Parathyroid adenoma (tissue), 2 donors: ENCODE measurements around the gene ZNF107.
A peak's percentile ranks its signal among the peaks of the same experiment; 100 is the strongest.

Experiments used
- H2AFZ ChIP-seq: fragments of 300-600 bp; sonication (generic); one replicate; pipeline ENCODE4 v1.7.0; 2017; ENCODE audit warnings: antibody characterized with exemption, mild to moderate bottlenecking
- H3K27ac ChIP-seq: fragments of 300-600 bp; sonication (generic); one replicate; pipeline ENCODE4 v1.7.0; 2017
- H3K27me3 ChIP-seq: fragments of 300-600 bp; sonication (generic); one replicate; pipeline ENCODE4 v1.7.0; 2017; ENCODE audit warnings: low read length; ENCODE audit not compliant: control insufficient read depth, insufficient read depth
- H3K36me3 ChIP-seq: fragments of 300-600 bp; sonication (generic); one replicate; pipeline ENCODE4 v1.7.0; 2017; ENCODE audit warnings: low read length; ENCODE audit not compliant: control insufficient read depth, insufficient read depth
- H3K4me1 ChIP-seq: fragments of 300-600 bp; sonication (generic); one replicate; pipeline ENCODE4 v1.7.0; 2017; ENCODE audit warnings: control low read depth
- H3K4me2 ChIP-seq: fragments of 300-600 bp; sonication (generic); one replicate; pipeline ENCODE4 v1.7.0; 2017; ENCODE audit warnings: low read length
- H3K4me3 ChIP-seq: fragments of 300-600 bp; sonication (generic); one replicate; pipeline ENCODE4 v1.7.0; 2017; ENCODE audit warnings: low read depth, low read length
- H3K79me2 ChIP-seq: fragments of 300-600 bp; sonication (generic); one replicate; pipeline ENCODE4 v1.7.0; 2017; ENCODE audit warnings: control low read depth
- H3K9ac ChIP-seq: fragments of 300-600 bp; sonication (generic); one replicate; pipeline ENCODE4 v1.7.0; 2017; ENCODE audit warnings: mild to moderate bottlenecking
- H3K9me3 ChIP-seq: fragments of 300-600 bp; sonication (generic); one replicate; pipeline ENCODE4 v1.7.0; 2017; ENCODE audit warnings: low read length; ENCODE audit not compliant: control insufficient read depth
- TF ChIP-seq, protein P1 (sequence below): fragments of 300-600 bp; sonication (generic); IDR thresholded peaks from one replicate; pipeline ENCODE4 v1.7.0; 2017; ENCODE audit warnings: antibody characterized with exemption, mild to moderate bottlenecking
- donor health status: primary hyperparathyroidism.

Gene ZNF107

GRCh38 chr7:64625114-64626082 lies 40.5 kb upstream of the ZNF107 start:
- TF ChIP-seq, protein P1, sequence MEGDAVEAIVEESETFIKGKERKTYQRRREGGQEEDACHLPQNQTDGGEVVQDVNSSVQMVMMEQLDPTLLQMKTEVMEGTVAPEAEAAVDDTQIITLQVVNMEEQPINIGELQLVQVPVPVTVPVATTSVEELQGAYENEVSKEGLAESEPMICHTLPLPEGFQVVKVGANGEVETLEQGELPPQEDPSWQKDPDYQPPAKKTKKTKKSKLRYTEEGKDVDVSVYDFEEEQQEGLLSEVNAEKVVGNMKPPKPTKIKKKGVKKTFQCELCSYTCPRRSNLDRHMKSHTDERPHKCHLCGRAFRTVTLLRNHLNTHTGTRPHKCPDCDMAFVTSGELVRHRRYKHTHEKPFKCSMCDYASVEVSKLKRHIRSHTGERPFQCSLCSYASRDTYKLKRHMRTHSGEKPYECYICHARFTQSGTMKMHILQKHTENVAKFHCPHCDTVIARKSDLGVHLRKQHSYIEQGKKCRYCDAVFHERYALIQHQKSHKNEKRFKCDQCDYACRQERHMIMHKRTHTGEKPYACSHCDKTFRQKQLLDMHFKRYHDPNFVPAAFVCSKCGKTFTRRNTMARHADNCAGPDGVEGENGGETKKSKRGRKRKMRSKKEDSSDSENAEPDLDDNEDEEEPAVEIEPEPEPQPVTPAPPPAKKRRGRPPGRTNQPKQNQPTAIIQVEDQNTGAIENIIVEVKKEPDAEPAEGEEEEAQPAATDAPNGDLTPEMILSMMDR, result peak; percentile 34
- no peak overlapping the region for H3K9ac ChIP-seq
- H3K4me1 ChIP-seq, result no peaks in the 10 kb centered on the region
- H3K27me3 ChIP-seq, result no peaks in the 10 kb centered on the region
- no peaks in the 10 kb centered on the region for H3K36me3 ChIP-seq
- no peak overlapping the region for H3K4me3 ChIP-seq
- H3K79me2 ChIP-seq, result no peaks in the 10 kb centered on the region
- H2AFZ ChIP-seq, result no peak overlapping the region
- no peaks in the 10 kb centered on the region for H3K9me3 ChIP-seq
- no peak overlapping the region for H3K4me2 ChIP-seq
- H3K27ac ChIP-seq, result no peak overlapping the region

DNA sequence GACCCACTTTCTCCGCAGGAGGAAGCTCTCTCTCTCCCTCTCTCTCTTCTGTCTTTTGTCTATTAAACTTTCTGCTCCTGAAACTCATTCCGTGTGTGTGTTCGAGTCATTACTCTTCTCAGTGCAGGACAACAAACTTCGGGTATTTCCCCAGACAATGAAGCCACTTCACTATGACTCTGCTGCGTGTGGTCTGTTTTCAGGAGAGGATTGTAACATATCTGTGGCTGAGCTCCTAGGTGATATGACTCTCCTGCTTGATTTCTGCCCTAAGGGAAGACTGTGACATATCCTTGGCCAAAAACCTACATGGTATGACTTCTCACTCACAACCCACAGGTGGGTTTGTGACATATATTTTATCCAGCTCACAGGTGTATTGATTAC lies 39.9 kb upstream of the ZNF107 start:
- H3K9ac ChIP-seq, result no peak overlapping the region
- H3K4me2 ChIP-seq, result no peak overlapping the region
- H3K36me3 ChIP-seq, result no peaks in the 10 kb centered on the region
- no peaks in the 10 kb centered on the region for H3K9me3 ChIP-seq
- H3K4me3 ChIP-seq, result no peak overlapping the region
- H3K27ac ChIP-seq, result no peak overlapping the region
- no peaks in the 10 kb centered on the region for H3K79me2 ChIP-seq
- no peaks in the 10 kb centered on the region for H3K27me3 ChIP-seq
- no peaks in the 10 kb centered on the region for H3K4me1 ChIP-seq
- TF ChIP-seq, protein P1, result no peak
- no peak overlapping the region for H2AFZ ChIP-seq

DNA sequence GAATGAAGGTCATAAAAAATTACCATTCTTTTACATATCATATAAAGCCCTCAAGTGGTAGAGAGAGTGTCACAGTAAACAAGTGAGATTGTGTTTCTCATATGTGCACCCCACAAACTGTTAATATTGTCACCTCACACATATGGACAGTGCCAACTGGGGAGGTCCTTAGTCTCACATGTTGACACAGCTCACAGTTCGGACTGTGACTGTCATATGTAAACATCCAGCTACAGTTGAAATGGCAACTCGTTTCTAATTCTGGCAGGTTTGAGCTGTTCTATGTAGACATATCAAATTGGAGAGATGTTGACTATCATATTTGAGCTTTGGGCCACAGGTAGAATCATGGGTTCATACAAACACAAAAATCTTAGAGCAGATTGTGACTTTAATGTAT lies 39.4 kb upstream of the ZNF107 start:
- H2AFZ ChIP-seq, result no peak overlapping the region
- no peak overlapping the region for H3K4me2 ChIP-seq
- H3K79me2 ChIP-seq, result no peaks in the 10 kb centered on the region
- TF ChIP-seq, protein P1, result no peak
- H3K27ac ChIP-seq, result no peak overlapping the region
- no peak overlapping the region for H3K9ac ChIP-seq
- no peaks in the 10 kb centered on the region for H3K27me3 ChIP-seq
- H3K4me3 ChIP-seq, result no peak overlapping the region
- no peaks in the 10 kb centered on the region for H3K36me3 ChIP-seq
- no peaks in the 10 kb centered on the region for H3K4me1 ChIP-seq
- H3K9me3 ChIP-seq, result no peaks in the 10 kb centered on the region

DNA sequence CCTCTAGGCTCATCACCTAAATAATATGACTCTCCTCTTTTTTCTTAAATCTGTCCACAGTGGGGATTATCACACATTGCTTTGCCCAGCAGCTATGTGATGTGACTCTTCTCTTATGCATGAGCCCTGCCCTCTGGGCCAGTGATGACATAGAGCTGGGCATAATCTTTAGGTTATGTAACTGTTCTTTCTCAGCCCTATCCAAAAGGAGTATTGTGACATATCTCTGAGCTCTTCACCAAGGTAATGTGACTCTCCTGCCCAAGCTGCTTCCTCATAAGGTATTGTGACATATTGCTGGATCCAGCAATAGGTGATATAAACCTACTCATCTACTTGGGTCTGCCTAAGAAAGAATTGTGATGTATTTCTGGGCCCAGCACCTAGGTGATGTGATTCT lies 37.7 kb upstream of the ZNF107 start:
- no peaks in the 10 kb centered on the region for H3K27me3 ChIP-seq
- no peaks in the 10 kb centered on the region for H3K36me3 ChIP-seq
- no peak overlapping the region for H3K27ac ChIP-seq
- no peaks in the 10 kb centered on the region for H3K4me1 ChIP-seq
- no peaks in the 10 kb centered on the region for H3K9me3 ChIP-seq
- H3K9ac ChIP-seq, result no peak overlapping the region
- H3K4me3 ChIP-seq, result no peak overlapping the region
- no peak overlapping the region for H2AFZ ChIP-seq
- H3K4me2 ChIP-seq, result no peak overlapping the region
- TF ChIP-seq, protein P1, result no peak
- no peaks in the 10 kb centered on the region for H3K79me2 ChIP-seq

DNA sequence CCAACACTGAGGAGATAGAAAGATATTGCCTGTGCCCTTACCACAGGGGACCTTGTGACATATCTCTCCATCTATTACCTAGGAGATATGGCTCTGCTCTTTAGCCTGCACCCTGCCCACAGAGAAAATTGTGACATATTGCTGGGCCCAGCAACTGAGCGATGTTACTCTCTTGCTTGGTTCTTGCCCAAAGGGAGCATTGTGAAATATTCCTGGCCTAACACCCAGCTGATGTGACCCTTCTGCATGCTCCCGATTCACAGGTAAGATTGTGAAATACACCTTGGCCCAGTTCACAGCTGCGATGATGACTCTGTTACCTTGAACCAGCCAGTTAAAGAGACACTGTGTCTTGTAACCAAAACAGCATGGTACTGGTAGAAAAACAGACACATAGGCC lies 37.2 kb upstream of the ZNF107 start:
- Histone ChIP-seq H3K4me3 (no peak overlapping the region), H3K4me2 (no peak overlapping the region), H3K27me3 (no peaks in the 10 kb centered on the region), H3K79me2 (no peaks in the 10 kb centered on the region), H3K27ac (no peak overlapping the region), H3K9me3 (no peaks in the 10 kb centered on the region), H2AFZ (no peak overlapping the region), H3K4me1 (no peaks in the 10 kb centered on the region), H3K36me3 (no peaks in the 10 kb centered on the region), H3K9ac (no peak overlapping the region)
- TF ChIP-seq, protein P1, result no peak
